Right lobe of liver (tissue), 6 donors: ENCODE data around the gene GNAI2. TPM values are rescaled to one million over a fixed set of nuclear protein-coding genes. Genes with fewer than 3 reads are reported as not detected.

Experiments used
- ATAC-seq, 4 donors: fragments of 200-7000 bp; cut with Tn5 transposase; one replicate each; pipeline ENCODE4 v1.9.1; 2020; ENCODE audit warnings: mild to moderate bottlenecking in 4 of 4, moderate library complexity in 4 of 4
- DNase-seq, 3 donors: peaks; one replicate each; pipeline ENCODE4 v3.0.0-alpha.2; 2020
- H3K27ac ChIP-seq, 3 donors: fragments of 200-600 bp; one replicate each; pipeline ENCODE4 v1.8.0; 2022
- H3K27me3 ChIP-seq, 2 donors: fragments of 200-600 bp; one replicate each; pipeline ENCODE4 v1.8.0; 2022
- H3K36me3 ChIP-seq, 4 donors: fragments of 200-600 bp; sonication (generic) in 1 of 4; one replicate each; pipeline versions ENCODE4 v1.5.1 to v1.8.0; 2017 to 2022; ENCODE audit warnings: control low read depth in 1 of 4
- H3K4me1 ChIP-seq, 4 donors: fragments of 200-600 bp; sonication (generic) in 1 of 4; one replicate each; pipeline versions ENCODE4 v1.5.1 to v1.8.0; 2017 to 2022; ENCODE audit warnings: control low read depth in 1 of 4
- H3K4me3 ChIP-seq, 3 donors: fragments of 200-600 bp; one replicate each; pipeline ENCODE4 v1.8.0; 2022
- H3K9me3 ChIP-seq, 4 donors: fragments of 200-600 bp; sonication (generic) in 1 of 4; one replicate each; pipeline versions ENCODE4 v1.5.1 to v1.8.0; 2017 to 2022; ENCODE audit warnings: control low read depth in 1 of 4
- POLR2A ChIP-seq: fragments of 450-650 bp; IDR thresholded peaks from one replicate; pipeline ENCODE4 v1.6.1; 2017; ENCODE audit warnings: antibody characterized with exemption, mild to moderate bottlenecking
- WGBS: methylation state at CpG from one replicate; pipeline ENCODE4 v1.1.6; 2018; ENCODE audit warnings: low coverage, low lambda C conversion rate; ENCODE audit not compliant: insufficient coverage; ENCODE audit errors: missing lambda C conversion rate; 5-methylcytosine and 5-hydroxymethylcytosine counted together
- intact Hi-C, 2 donors: fragments of 100-400 bp; cut with DNase I; formaldehyde crosslinking; loops; one replicate each; pipeline versions ENCODE4 v1.11.2 to v1.14.1; 2022
- total RNA-seq, 6 experiments: library from RNA; depleted of rRNA in 2 of 6; stranded (reverse); fragments of >200 nt in 2 of 6; fragmentation: NEBNext Ultra II Directional in 3 of 6; extraction: Animal tissue kit (Norgen Biotek cat#: 25700) in 3 of 6; gene quantifications; one replicate each; pipeline versions ENCODE4 v1.1.0 to v1.2.4, GENCODE V29; 2016 to 2023
- TF ChIP-seq, protein P1 (sequence below), 4 donors: fragments of 200-600 bp in 3 of 4; fragments of 450-650 bp in 1 of 4; IDR thresholded peaks; one replicate each; pipeline versions ENCODE4 v1.5.1 to v1.8.0; 2016 to 2022; ENCODE audit warnings: antibody characterized with exemption in 4 of 4, mild to moderate bottlenecking in 2 of 4
- donor health status: DM: no; HTN: yes; CAD: no.
- donor health status: DM: no; HTN: no; CAD: no.
- donor health status: DM: no; HTN: no; CAD: no.
- donor health status: DM: no; HTN: yes; CAD: no.
- donor health status: DM: no; HTN: yes; CAD: no.

GNAI2 gene
- total RNA-seq, 6 experiments from 2014 or later: 73.3 to 125 (median 98.7) TPM

DNA sequence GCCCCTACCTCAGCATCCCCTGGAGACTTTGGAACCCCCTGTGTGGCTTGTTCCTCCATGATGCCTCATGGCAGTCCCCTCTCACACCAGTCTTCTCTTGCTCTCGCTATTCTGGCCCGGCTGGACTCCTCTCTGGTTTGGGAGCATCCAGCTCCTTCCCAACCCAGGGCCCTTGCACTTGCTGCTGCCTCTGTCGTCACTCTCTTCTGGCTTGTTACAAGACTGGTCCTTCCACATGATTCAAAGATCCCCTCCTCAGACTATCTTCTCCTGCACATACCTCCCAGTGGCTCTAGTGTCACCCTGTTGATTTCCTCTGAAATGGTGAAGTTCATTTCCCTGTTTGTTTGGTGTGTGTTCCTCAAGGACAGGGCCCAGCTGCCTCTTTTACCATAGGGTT is 6.5 kb upstream of the GNAI2 start:
- intact Hi-C loops: loop anchor here (5.0 kb wide), 3 partner anchors 37 to 43 kb away; partner anchors contain the start of genes GNAT1 (in 1 of the 2) and SEMA3B (in 1 of the 2)
- ATAC-seq: no peak
- no peak overlapping the region for H3K4me3 ChIP-seq
- 84% methylated on average over 2 of the region's 3 CpGs for WGBS
- peaks cover 0 to 16% (median 0%) of the 10 kb centered on the region in 4 donors for H3K4me1 ChIP-seq
- no peak for TF ChIP-seq POLR2A
- TF ChIP-seq, protein P1, sequence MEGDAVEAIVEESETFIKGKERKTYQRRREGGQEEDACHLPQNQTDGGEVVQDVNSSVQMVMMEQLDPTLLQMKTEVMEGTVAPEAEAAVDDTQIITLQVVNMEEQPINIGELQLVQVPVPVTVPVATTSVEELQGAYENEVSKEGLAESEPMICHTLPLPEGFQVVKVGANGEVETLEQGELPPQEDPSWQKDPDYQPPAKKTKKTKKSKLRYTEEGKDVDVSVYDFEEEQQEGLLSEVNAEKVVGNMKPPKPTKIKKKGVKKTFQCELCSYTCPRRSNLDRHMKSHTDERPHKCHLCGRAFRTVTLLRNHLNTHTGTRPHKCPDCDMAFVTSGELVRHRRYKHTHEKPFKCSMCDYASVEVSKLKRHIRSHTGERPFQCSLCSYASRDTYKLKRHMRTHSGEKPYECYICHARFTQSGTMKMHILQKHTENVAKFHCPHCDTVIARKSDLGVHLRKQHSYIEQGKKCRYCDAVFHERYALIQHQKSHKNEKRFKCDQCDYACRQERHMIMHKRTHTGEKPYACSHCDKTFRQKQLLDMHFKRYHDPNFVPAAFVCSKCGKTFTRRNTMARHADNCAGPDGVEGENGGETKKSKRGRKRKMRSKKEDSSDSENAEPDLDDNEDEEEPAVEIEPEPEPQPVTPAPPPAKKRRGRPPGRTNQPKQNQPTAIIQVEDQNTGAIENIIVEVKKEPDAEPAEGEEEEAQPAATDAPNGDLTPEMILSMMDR (IDR thresholded peaks at IDR 0.05): no peak
- no peak for DNase-seq
- no peak overlapping the region for H3K27ac ChIP-seq
- H3K9me3 ChIP-seq: no peaks in the 10 kb centered on the region
- H3K27me3 ChIP-seq: no peaks in the 10 kb centered on the region
- no peaks in the 10 kb centered on the region for H3K36me3 ChIP-seq

DNA sequence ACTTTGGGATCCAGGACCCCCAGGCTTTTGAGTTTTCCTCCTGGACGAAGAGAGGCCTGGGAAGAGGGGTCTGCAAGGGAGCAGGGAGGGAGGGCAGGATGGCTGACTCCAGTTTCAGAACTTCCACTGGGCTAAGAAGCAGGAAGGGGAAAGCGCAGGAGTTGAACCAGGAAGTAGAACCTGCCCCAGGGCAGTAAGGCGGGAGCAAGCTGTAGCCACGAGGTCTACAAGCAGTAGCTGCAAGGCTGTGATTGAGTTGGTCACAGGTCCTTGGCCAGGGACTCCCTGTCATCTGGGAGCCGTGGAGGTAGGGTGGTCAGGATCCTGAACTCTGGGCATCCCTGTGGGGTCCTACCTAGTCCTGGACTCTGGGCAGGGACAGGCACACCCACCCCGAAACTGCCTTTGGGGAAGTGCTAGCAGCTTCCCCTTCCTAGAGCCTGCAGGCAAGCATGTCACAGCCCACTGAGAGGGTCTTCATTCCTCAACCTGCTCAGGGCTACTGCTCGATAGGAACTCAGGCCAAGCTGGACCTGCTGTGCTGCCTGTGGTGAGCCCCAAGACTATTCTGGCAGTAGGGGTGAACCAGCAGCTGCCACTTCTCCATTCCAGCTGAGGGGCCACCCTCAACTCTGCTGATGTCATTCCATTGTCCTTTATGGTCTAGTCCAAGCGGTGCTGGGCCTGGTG is 5.8 kb upstream of the GNAI2 start:
- no peak overlapping the region for H3K27ac ChIP-seq
- no peak for ATAC-seq
- intact Hi-C loops: no loop called here
- no peak overlapping the region for H3K4me3 ChIP-seq
- H3K9me3 ChIP-seq: no peaks in the 10 kb centered on the region
- TF ChIP-seq POLR2A: no peak
- TF ChIP-seq, protein P1 (IDR thresholded peaks at IDR 0.05): no peak
- H3K27me3 ChIP-seq: no peaks in the 10 kb centered on the region
- H3K4me1 ChIP-seq: peaks cover 0 to 18% (median 0%) of the 10 kb centered on the region in 4 donors
- H3K36me3 ChIP-seq: no peaks in the 10 kb centered on the region
- DNase-seq: no peak
- 63% methylated on average over 2 of the region's 8 CpGs for WGBS

DNA sequence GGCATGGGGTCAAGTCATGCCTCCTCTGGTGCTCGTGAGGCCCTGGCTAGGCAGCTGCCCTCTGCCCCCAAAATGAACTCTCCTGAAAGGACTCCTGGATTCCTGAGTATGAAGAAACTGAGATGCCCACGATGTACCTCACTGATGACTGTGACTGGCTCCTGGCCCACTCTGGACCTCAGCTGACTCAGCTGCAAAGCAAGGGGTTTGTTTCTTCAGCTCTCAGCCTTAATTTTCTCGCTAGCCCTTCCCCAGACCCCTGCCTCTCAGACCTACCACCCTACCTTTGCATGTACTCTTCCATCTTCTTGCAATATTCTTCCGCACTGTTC is 5.2 kb upstream of the GNAI2 start:
- Histone ChIP-seq H3K27ac (no peak overlapping the region), H3K4me1 (peaks cover 0 to 19% (median 0%) of the 10 kb centered on the region in 4 donors), H3K4me3 (no peak overlapping the region), H3K9me3 (no peaks in the 10 kb centered on the region), H3K27me3 (no peaks in the 10 kb centered on the region), H3K36me3 (no peaks in the 10 kb centered on the region)
- no peak for DNase-seq
- TF ChIP-seq POLR2A: no peak
- WGBS: 77% methylated on average over 3 of the region's 4 CpGs
- no peak for ATAC-seq
- intact Hi-C loops: no loop called here

DNA sequence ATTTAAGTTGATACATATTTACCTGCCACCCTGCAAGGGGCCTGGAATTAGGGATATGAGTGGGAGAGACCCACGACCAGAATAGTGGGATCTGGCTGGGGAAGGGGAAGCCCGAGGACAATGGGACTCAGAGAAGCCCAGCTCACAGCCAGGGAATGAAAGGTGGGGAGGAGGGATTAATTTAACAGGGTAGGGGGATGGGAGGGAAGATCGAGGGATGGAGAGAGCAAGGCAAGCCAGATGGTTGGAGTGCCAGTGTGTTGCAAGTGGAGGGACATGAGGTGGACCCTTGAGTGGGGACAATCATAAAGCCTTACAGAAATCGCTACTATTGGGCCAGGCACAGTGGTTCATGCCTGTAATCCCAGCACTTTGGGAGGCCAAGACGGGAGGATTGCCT is 4.4 kb upstream of the GNAI2 start:
- intact Hi-C loops: no loop called here

DNA sequence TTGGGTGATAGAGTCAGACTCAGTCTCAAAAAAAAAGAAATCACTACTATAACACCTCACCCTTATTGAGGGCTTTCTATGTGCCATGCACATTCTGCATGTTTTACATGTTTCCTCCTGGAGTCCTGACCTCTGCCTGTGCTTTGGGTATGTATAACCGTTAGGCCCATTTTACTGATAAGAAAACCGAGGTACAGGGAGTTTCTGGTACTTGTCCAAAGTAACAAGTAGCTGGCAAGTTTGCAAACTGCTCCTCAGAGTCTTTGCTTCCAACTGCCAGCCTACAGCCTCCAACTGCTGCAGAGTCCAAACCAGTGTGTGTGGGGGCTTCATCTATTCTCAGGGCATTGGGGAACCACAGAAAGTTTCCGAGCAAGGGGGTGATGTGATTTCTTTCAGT is 3.7 kb upstream of the GNAI2 start:
- Histone ChIP-seq H3K27ac (no peak overlapping the region), H3K36me3 (no peaks in the 10 kb centered on the region), H3K27me3 (no peaks in the 10 kb centered on the region), H3K9me3 (no peaks in the 10 kb centered on the region), H3K4me3 (no peak overlapping the region), H3K4me1 (peaks cover 0 to 7% (median 0%) of the 10 kb centered on the region in 4 donors)
- TF ChIP-seq POLR2A: no peak
- TF ChIP-seq, protein P1 (IDR thresholded peaks at IDR 0.05): no peak
- intact Hi-C loops: no loop called here
- DNase-seq: no peak
- WGBS: 52% methylated on average over 2 of the region's 3 CpGs
- ATAC-seq: no peak

More for the DNA sequence above, 4.4 kb upstream of the GNAI2 start:
- no peak for TF ChIP-seq POLR2A
- TF ChIP-seq, protein P1 (IDR thresholded peaks at IDR 0.05): no peak
- Histone ChIP-seq H3K4me1 (peaks cover 0 to 11% (median 0%) of the 10 kb centered on the region in 4 donors), H3K9me3 (no peaks in the 10 kb centered on the region), H3K27ac (no peak overlapping the region), H3K4me3 (no peak overlapping the region), H3K36me3 (no peaks in the 10 kb centered on the region), H3K27me3 (no peaks in the 10 kb centered on the region)
- ATAC-seq: no peak
- DNase-seq: no peak
- WGBS: 66% methylated on average over 5 of the region's 5 CpGs
